Embryonic facial prominence (tissue), 1 donor: ENCODE data around the gene CREBBP.

Experiments
- DNase-seq: peaks from one replicate; pipeline ENCODE4 v3.0.0-alpha.2; 2016; ENCODE audit errors: extremely low spot score

The CREBBP gene

DNA sequence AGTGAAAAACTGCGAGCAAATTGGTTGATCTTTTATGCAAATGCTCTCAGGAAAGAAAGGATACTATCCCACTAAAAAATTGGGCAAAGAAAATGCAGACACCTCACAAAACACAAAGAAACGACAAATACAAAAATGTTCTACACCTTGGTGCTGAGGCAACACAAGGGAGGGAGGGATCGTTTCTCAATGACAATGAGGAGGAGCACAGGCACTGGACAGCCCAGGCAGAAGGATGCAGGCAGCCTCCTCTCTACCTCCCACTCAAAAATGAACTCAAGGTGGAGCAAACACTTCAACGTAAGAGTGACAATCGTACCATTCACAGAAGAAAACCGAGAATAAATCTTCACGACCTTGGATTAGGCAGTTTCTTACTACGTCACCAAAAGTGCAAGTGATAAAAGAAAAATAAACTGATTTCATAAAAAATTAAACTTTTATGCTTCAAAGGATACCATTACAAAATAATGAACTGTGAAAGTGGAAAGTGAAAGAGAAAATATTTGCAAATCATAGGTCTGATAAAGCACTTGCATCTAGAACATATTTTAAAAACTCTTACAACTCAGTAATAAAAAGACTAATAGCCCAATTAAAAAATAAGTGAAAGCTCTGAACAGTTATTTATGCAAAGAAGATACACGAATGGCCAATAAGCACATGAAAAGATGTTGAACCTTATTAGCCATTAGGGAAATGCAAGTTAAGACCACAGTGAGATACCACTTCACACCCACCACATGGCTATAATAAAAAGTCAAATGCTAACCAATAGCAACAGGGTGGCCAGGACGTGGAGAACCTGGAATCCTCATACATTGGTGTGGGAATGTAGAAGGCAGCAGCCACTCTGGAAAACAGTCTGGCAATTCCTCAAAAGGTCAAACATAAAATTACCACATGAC is 82.4 kb downstream of the CREBBP start:
- DNase-seq = no peak

DNA sequence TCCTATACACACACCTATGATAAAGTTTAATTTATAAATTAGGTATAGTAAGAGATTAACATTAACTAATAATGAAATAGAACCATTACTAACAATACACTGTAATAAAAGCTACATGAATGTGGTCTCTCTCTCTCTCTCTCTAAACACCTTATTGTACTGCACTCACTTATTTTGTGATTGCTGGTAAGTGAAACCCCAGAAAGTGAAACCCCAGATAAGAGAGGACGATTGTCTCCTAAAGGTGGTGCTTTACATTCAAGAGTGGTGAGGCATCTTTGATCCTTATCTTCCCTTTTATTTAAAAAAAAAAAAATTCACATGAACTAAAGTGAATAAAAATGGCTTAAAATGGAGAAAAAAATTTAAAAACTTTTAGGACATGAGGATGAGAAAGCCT is 83.0 kb downstream of the CREBBP start:
- no peak for DNase-seq

DNA sequence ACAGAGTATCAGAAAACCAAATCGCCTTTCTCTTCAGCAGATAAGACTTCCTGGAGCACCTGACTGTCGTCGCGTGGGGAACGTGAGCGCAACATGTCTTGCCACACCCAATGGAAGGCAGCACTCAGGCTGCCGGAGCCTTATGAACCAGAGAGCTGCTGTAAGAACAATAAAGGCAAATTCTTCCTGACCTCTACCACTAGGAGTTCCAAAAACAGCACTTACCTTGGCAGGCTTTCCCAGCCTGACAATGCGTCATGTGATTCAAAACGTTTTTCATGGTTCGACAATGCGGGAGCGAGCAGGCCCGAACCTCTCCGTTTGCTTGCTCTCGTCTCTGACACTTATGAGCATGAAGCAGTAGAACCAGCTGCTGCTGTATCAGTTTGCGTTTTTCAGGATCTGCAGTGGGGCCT is 87.3 kb downstream of the CREBBP start:
- no peak for DNase-seq

DNA sequence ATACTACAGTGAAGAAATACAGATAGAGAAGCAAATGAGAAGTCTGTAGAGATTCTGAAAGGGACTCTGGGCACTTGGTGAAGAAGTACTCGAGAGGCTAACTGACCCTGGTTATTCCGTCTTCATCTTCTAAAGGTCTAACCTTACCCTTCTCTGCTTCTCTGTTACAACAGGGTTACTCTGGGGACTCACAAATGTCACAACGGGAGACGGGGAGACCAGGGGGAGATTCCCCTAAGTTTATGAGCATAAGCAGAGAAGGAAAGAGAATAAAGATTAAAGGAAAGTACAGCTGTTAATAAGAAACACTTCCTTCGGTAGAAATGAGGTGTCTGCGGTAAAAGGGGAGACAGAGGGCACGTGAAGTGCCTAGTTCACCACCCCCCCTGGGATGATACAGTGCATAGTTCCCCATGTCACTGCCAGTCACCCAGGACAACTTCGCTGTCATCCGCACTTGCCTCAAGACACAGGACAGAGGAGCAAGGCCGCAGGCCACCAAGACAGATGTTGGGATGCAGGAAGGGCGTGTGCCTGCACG is 88.0 kb downstream of the CREBBP start:
- no peak for DNase-seq

DNA sequence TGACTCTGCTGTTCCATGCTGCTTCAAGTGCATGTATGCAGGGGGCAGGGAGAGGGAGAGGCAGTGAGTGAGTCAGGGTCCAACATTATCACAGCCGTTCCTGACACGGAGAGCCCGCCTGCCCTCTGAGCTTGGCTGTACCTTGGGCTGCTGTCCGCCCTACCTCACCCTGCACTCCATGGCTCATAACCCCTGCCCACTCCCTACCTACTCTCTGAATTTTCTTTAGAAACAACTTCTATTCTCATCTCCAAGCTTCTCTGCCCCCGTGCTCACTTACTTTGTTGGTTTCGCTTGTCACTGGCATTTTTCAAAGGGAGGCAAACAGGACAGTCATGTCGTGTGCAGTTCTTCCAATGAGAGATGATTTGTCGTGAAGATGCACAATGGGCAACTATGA is 88.8 kb downstream of the CREBBP start:
- no peak for DNase-seq

DNA sequence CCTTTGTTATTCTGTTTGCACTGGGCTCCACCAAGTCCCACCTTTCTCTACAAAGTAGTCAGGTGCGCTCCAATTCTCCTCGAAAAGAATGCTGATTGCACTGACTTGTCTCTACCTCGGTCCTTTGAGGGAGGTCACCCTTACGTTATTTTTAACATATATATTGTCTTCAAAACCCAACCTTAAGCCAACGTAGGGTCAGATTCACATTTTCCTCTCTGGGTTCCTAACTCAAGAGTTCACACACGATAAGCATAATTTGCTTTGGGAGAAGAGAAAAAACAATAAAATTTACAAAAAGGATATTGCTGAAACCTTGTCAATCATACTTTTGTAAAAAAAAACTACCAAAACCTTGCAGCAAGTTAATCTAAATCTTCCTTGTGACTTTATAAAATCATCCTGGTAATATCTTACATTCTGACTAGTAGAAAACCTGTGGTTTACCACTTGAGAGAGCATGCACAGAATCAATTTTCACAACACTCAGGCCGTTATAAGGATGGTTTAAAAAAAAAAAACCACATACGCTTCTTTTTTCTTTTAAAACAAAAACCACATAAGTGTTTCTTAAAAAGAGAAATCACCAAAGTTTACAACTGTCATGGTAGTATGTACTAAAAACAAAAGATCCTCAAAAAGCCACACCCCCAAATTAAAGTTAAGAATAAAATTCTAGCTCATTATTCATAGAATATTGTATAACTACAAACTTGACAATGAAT is 91.0 kb downstream of the CREBBP start:
- DNase-seq = no peak

DNA sequence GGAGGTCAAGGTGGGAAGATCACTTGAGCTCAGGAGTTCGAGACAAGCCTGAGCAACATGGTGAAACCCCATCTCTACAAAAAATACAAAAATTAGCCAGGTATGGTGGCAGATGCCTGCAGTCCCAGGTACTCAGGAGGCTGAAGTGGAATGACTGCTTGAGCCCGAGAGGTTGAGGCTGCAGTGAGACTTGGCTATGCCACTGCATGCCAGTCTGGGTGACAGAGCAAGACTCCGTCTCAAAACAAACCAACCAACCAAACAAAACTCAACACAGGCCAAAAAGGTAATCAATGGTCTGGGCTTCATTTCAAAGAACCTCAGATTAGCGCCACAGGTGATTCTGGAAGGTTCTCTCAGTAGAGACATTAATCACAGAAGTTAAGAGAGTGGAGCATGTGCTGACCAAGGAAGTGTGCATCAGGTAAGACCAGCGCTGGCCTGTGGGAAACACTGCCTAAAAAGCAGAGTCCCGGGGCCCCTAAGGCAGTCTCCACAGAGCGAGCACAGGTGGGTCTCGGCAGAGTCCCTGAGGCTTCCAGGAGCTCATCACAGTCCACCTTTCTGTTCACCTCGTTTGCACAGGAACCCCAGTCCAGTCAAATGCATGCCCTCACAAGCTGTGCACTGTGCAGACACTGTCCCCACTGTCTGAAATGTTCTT is 91.7 kb downstream of the CREBBP start:
- DNase-seq = no peak

DNA sequence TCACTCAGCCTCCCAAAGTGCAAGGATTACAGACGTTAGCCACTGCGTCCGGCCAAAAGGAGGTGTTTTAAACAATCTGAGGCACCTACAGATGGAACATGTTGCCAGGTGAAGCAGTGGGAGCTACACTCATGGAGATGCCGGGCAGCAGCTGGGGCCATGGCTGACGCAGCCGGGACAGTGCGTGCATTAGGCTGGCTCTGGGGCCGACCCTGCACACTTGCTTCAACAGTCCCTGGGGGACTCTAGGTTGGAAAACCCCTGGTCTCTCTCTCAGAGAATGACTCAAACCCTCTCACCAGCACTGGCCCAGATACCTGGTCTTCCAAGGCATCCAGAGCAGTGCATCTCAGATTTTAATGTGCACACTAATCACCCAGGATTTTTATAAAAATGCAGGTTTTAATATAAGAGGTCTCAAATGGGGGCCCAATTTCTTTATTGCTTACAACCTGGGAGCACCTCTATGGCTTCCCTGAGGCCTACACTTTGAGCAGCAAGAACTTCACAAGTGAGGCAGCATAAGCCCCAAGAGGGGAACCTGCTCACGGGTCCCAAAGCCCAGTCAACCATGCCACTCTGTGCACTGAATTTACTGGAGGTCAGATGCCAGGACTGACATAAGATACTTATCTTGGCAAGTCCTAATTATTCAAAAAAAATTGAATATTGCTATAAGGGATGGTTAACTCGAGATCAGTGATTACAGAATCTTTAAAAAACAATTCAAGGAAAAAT is 92.4 kb downstream of the CREBBP start:
- DNase-seq = no peak

DNA sequence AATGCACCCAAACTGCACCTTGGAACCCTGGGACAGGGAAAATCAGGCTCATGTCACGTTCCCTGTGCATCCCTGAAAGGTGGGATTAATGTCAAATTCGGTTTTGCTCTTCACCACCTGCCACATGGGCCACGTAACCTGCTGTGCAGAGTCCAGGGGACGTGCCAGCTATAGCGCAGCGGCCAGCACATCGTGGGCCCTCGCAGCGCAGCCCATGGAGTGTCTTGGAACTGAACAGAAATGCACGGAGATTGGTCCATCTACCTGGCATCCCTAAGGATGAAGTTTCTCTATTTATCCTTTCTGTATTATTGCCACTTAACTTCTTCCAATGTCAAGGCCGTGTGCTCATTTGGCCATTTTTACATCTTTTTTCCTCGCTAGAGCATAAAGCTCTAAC is 95.1 kb downstream of the CREBBP start:
- DNase-seq = no peak

DNA sequence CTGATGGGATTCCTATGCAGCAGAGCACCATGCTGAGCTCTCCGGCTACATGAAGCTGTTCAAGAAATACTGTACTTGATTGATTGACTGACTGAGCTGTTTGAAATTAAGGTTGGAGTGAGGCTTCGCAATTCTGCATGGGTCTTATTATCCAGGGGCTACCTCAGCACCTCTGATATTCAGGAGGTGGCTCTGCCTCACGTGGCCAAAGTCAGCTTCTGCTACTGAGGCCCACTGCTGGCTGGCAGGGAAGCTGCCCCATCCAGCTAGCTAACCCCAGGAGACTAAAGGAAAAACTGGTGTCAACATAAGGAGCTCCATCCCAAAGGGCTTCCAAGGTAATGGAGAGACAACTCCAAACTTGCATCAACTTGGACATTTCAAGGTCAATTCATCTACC is 97.0 kb downstream of the CREBBP start:
- no peak for DNase-seq

DNA sequence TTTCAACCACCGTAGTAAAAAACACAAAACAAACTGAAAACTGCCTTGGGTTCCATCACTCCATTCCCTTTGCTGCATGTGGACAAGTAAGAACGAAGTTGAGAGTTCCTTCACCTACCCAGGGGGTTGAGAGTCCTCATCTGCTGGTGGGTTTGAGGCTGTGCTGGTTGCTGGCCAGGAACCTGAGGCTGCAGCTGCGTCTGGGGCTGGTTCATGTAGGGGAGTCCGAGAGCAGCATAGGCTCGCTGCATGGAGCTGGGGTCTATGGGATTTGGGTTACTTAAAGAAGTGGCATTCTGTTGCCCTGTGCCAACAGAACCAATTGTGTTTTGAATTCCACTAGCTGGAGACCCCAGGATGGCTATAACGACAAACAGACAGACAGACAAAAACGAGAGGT is 97.9 kb downstream of the CREBBP start:
- DNase-seq = no peak

DNA sequence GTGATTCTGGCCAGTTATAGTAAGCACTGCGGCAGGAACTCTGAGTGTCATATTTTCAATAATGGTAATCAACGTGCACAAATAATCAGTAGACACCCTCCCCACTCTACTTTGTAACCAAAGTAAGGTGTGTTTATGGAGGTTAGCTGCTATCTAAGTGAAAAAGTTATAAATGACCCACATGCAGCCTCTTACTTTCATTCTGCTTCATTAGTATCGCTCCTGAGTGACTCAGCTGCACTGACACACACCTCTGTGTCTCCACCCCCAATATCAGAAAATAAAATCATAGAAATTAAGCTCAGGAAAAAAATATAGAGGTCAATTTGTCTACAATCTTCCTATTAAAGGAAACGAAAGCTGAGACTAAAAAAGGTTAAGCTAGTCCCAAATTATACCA is 99.1 kb downstream of the CREBBP start:
- no peak for DNase-seq

DNA sequence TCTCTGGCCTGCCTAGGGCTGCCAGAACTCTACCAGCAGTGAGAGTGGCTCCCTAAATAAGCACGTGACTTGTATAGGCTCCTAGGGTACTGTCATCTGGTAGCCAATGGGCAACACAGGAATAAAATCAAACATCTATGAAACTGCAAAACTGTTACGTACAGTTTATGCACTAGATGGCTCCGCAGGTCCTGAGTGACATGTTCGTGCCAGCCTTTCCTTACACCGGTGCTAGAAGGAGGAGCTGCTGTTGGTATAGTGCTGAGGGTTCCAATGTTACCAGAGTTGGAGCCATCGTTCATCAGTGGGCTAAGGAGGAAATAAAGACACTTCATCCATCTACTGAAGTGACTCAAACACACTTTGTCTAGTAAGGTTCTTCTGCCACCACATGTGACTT is 99.9 kb downstream of the CREBBP start:
- DNase-seq = no peak

DNA sequence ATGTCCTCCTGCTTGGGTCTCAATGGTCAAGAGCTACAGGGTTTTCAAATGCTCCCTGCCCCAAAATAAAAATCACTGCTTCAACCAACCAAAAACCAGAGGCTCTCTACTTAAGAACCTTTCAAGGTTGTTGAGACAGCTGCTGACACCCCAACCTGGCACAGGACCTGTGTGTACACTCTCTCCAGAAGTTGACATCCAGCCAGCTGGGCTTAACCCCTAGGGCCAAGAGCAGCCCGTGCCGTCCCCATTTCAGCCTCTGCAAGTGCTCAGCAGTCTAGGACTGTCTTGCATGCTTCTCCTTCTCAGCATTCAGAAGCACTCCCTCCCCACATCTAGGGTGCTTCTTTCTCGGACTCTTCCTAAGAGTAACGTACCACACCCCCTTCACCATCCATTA is 104.2 kb downstream of the CREBBP start:
- DNase-seq = no peak

DNA sequence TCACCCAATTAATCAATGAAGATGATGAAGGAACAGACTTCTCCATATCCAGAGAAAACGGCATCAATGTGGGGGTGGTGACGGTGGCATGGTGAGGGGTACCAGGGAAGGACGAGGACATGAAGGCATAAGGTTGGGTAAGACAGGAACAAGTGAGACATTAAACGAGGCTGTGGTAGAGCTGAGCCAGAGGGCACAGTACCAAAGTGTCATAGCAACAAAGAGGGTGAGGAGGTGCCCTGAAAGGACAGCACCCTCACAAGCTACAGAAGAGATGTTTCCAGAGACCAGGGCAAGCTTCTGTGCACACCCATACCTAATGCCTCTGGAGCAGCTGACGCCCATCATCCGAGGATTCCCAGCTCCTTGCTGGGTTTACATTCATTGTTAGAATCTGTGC is 105.7 kb downstream of the CREBBP start:
- DNase-seq = no peak

DNA sequence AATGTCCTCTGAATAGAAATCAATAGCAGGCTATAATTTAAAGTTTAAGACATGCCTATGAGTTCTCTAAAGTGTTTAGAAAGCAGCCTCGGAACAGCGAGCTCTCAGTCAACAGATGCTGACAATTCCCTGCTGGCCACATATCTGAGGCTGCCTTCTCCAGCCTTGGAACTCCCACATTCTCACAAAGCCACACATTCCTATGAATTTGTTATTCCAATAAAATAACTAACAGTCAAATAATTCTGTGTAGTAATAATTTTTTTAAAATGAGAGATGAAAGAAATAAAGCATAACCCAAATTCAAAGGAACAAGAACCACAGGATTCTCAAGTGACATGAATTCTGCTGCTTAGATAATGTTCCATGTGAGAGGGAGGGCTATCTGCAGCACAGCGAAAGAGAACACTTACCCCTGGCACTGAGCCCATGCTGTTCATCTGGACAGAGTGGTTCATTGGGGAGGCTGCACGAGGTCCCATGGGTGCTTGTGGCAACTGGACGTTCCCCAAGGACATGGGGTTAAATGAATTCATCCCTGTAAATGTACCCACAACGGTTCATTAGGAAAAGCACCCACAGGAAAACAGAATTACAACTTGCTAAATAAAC is 106.3 kb downstream of the CREBBP start:
- DNase-seq = no peak

DNA sequence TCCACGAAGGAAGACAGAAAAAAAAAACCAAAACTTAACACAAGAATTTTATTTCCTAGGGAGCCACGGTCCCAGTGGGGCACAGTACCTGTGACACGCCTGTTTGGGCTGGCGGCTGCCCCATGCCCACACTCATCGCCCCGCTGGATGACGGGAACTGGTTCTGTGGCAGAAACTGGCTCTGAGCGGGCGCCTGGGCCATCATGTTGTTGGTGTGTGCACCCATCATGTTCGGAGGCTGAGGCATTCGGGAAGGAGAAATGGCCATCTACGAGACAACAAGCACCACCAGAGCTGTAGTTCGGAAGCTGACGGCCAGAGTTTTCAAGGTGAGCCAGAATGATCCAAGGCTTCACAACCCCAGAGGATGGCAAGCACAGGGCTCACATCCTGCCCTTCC is 106.8 kb downstream of the CREBBP start:
- no peak for DNase-seq

DNA sequence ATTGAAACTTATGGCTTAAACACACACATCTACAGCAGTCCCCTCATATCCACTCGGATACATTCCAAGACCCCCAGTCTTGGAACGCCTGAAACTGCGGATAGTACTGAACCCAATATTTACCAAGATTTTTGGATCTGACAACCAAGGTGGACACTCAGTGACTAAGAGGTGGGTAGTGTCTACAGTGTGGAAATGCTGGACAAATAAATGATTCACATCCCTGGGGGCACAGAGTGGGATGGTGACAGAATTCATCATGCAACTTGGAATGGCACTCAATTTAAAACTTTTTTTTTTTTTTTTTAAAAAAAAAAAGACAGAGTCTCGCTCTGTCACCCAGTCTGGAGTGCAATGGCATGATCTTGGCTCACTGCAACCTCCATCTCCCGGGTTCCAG is 109.0 kb downstream of the CREBBP start:
- no peak for DNase-seq

DNA sequence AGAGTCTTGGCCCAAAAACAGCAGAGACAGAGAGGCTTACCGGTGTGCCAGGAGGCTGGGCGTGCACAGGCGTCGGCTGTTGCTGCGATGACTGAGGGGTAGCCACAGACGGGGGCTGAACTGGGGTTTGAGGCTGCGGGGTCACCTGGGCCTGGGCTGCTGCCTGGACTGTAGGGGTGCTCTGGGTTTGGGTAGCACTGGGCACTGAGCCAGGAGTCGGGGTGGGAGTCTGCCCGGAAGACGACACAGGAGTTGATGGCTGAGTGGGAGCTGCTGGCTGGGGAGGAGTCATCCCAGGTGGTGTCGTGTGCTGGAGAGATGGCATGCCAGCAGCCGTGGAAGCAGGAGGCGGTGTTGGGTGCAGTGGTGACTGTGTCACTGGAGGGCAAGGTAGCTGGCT is 110.0 kb downstream of the CREBBP start:
- no peak for DNase-seq

DNA sequence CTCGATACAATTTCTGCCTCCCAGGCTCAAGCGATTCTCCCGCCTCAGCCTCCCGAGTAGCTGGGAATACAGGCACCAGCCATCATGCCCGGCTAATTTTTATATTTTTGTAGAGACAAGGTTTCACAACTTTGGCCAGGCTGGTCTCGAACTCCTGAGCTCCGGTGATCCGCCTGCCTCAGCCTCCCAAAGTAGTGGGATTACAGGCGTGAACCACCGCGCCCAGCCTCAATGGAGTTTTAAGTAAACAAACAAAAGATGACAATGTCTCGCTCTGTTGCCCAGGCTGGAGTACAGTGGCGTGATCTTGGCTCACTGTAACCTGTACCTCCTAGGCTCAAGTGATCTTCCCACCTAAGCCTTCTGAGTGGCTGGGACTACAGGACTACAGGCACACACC is 110.6 kb downstream of the CREBBP start:
- no peak for DNase-seq

DNA sequence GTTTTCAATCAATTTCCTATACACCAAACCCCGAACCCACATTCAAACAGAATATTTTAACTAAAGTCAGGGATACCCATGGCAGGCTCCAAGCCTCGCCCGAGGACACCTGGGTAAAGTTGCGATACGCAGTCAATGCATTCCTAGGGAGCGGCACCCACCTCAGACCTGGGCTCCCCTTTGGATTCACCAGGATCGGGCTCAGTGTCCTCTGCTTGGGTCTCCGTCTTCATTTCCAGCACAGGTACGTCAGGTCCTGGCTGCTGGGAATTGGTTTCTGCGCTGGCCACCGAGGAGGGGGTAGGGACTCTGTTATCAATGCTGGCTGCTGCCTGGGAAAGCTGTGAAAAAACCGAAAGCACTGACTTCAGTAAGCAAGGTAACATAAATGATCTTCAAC is 111.5 kb downstream of the CREBBP start:
- DNase-seq = no peak
